SK-N-MC (cell line): Measurements from ENCODE around the gene IRF4.

Source experiments
- EZH2 ChIP-seq: fragments of 200-600 bp; sonication (generic); IDR thresholded peaks from one replicate; pipeline ENCODE4 v1.6.1; 2017; ENCODE audit warnings: antibody characterized with exemption
- FOXP2 ChIP-seq: optimal IDR thresholded peaks from 2 replicates; pipeline ENCODE3; 2011; ENCODE audit warnings: mild to moderate bottlenecking, moderate library complexity; ENCODE audit not compliant: insufficient read depth; ENCODE audit errors: extremely low read length, control extremely low read depth
- POLR2AphosphoS5 ChIP-seq: IDR thresholded peaks from 2 replicates; pipeline ENCODE4 v1.6.1; 2012; ENCODE audit warnings: mild to moderate bottlenecking, low read depth, low read length, borderline replicate concordance

- TF ChIP-seq EZH2 (no peak), FOXP2 (no peak), POLR2AphosphoS5 (no peak)
These were observed 45.0 kb upstream of the IRF4 start for GRCh38 chr6:346386-347030.
